K562 (cell line): ENCODE results near the gene MALRD1.

ENCODE experiments used
- ATF6 ChIP-seq: sonication (generic); formaldehyde crosslinking; IDR thresholded peaks from 2 replicates; pipeline ENCODE4 v1.4.0; 2020; ENCODE audit warnings: mild to moderate bottlenecking, missing genetic modification reagents
- EGR1 ChIP-seq: fragments of 450-650 bp; conservative IDR thresholded peaks from 2 replicates; pipeline ENCODE4 v1.6.1; 2017; ENCODE audit warnings: mild to moderate bottlenecking
- GABPB2 ChIP-seq: fragments of 250-450 bp; sonication (Bioruptor Pico); conservative IDR thresholded peaks from 2 replicates; pipeline ENCODE4 v1.5.1; 2021; ENCODE audit warnings: mild to moderate bottlenecking
- MAX ChIP-seq: sonication (generic); formaldehyde crosslinking; IDR thresholded peaks from 2 replicates; pipeline ENCODE4 v1.9.0; 2022; ENCODE audit warnings: mild to moderate bottlenecking, missing genetic modification reagents
- NR2C2 ChIP-seq, 2 experiments: fragments of 200-800 bp in 1 of 2; sonication (Bioruptor generic) in 1 of 2; sonication (generic) in 1 of 2; formaldehyde crosslinking in 1 of 2; IDR thresholded peaks; 2 replicates each; pipeline versions ENCODE4 v1.6.1 to v1.8.0; 2016 to 2022; ENCODE audit warnings: mild to moderate bottlenecking in 1 of 2, missing compliant biosample characterization in 1 of 2, missing genetic modification characterization in 1 of 2, missing genetic modification reagents in 1 of 2
- POLR2A ChIP-seq: fragments of 450-650 bp; conservative IDR thresholded peaks from 2 replicates; pipeline ENCODE4 v1.6.1; 2016
- RB1 ChIP-seq: fragments of 450-650 bp; IDR thresholded peaks from 2 replicates; pipeline ENCODE4 v1.6.1; 2017; ENCODE audit warnings: low read depth, mild to moderate bottlenecking
- TBP ChIP-seq: optimal IDR thresholded peaks from 2 replicates; pipeline ENCODE3; 2011; ENCODE audit warnings: low read depth, low read length, improper control_type of control experiment
- USF2 ChIP-seq: sonication (generic); formaldehyde crosslinking; IDR thresholded peaks from 2 replicates; pipeline ENCODE4 v1.5.0; 2020; ENCODE audit warnings: missing genetic modification reagents
- ZNF282 ChIP-seq: sonication (generic); formaldehyde crosslinking; IDR thresholded peaks from 2 replicates; pipeline ENCODE4 v1.8.1; 2023; ENCODE audit warnings: missing genetic modification reagents
- TF ChIP-seq, protein P1 (sequence below), 3 experiments: IDR thresholded peaks in 2 of 3; conservative IDR thresholded peaks in 1 of 3; 2 replicates each; pipeline ENCODE4 v1.5.1; 2011 to 2012; ENCODE audit warnings: low read length in 3 of 3, mild to moderate bottlenecking in 3 of 3, control low read depth in 2 of 3, improper control_type of control experiment in 1 of 3, inconsistent platforms in 1 of 3, low read depth in 1 of 3, mixed read lengths in 1 of 3, moderate library complexity in 1 of 3; ENCODE audit not compliant: insufficient read depth in 2 of 3
- TF ChIP-seq, protein P2 (sequence below): sonication (generic); formaldehyde crosslinking; IDR thresholded peaks from 2 replicates; pipeline ENCODE4 v1.8.1; 2023; ENCODE audit warnings: mild to moderate bottlenecking, missing genetic modification reagents
- TF ChIP-seq, protein P3 (sequence below), 2 experiments: fragments of 450-650 bp; conservative IDR thresholded peaks; 2 replicates each; pipeline ENCODE4 v1.6.1; 2017; ENCODE audit warnings: mild to moderate bottlenecking in 2 of 2, moderate library complexity in 2 of 2

DNA sequence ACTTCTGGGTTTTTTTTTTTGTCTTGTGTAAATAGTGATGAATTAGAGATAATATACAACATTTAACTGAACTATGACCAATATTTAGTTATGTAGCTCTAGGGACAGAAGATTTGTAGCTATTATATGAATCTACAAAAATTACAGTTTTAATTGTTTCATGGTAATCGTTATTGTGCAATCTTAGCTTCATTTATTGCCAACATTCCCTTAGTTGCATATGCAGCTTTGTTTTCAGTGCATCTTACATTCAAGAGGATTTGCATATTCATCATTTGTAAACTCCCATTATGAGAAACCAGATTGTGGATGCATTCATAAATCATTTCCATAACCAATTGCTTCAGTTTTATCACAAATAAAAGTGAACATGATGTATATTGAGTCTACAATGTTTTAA lies 68.8 kb downstream of the MALRD1 start:
- no peak for TF ChIP-seq GABPB2 (CRISPR knock-in tag)
- TF ChIP-seq TBP, result no peak
- TF ChIP-seq ATF6 (CRISPR knock-in tag), result no peak
- TF ChIP-seq MAX (CRISPR knock-in tag), result no peak
- TF ChIP-seq, protein P1, sequence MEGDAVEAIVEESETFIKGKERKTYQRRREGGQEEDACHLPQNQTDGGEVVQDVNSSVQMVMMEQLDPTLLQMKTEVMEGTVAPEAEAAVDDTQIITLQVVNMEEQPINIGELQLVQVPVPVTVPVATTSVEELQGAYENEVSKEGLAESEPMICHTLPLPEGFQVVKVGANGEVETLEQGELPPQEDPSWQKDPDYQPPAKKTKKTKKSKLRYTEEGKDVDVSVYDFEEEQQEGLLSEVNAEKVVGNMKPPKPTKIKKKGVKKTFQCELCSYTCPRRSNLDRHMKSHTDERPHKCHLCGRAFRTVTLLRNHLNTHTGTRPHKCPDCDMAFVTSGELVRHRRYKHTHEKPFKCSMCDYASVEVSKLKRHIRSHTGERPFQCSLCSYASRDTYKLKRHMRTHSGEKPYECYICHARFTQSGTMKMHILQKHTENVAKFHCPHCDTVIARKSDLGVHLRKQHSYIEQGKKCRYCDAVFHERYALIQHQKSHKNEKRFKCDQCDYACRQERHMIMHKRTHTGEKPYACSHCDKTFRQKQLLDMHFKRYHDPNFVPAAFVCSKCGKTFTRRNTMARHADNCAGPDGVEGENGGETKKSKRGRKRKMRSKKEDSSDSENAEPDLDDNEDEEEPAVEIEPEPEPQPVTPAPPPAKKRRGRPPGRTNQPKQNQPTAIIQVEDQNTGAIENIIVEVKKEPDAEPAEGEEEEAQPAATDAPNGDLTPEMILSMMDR (IDR thresholded peaks at IDR 0.05 in 2 of 3, conservative IDR thresholded peaks at IDR 0.05 in 1 of 3; ENCODE audit: insufficient read depth in 2 of 3, low read depth in 1 of 3, low read length in 3 of 3), result no peak
- TF ChIP-seq RB1, result no peak
- TF ChIP-seq ZNF282 (CRISPR knock-in tag), result no peak
- TF ChIP-seq EGR1, result no peak
- TF ChIP-seq NR2C2 (CRISPR knock-in tag; IDR thresholded peaks at IDR 0.05), result no peak
- no peak for TF ChIP-seq NR2C2 (tag; IDR thresholded peaks at IDR 0.05)
- no peak for TF ChIP-seq POLR2A
- TF ChIP-seq, protein P2, sequence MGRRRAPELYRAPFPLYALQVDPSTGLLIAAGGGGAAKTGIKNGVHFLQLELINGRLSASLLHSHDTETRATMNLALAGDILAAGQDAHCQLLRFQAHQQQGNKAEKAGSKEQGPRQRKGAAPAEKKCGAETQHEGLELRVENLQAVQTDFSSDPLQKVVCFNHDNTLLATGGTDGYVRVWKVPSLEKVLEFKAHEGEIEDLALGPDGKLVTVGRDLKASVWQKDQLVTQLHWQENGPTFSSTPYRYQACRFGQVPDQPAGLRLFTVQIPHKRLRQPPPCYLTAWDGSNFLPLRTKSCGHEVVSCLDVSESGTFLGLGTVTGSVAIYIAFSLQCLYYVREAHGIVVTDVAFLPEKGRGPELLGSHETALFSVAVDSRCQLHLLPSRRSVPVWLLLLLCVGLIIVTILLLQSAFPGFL (CRISPR knock-in tag), result no peak
- no peak for TF ChIP-seq USF2 (CRISPR knock-in tag)
- TF ChIP-seq, protein P3, sequence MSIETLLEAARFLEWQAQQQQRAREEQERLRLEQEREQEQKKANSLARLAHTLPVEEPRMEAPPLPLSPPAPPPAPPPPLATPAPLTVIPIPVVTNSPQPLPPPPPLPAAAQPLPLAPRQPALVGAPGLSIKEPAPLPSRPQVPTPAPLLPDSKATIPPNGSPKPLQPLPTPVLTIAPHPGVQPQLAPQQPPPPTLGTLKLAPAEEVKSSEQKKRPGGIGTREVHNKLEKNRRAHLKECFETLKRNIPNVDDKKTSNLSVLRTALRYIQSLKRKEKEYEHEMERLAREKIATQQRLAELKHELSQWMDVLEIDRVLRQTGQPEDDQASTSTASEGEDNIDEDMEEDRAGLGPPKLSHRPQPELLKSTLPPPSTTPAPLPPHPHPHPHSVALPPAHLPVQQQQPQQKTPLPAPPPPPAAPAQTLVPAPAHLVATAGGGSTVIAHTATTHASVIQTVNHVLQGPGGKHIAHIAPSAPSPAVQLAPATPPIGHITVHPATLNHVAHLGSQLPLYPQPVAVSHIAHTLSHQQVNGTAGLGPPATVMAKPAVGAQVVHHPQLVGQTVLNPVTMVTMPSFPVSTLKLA (conservative IDR thresholded peaks at IDR 0.05), result no peak
